K562 (cell line): ENCODE results near the gene CRIP1. TPM values are rescaled to one million over a fixed set of nuclear protein-coding genes. Genes with fewer than 3 reads are reported as not detected.

Source experiments
- ATAC-seq: fragments of 200-7000 bp; cut with Tn5 transposase; 3 replicates; pipeline ENCODE4 v1.9.1; 2020; ENCODE audit warnings: moderate library complexity
- BruUV-seq: library from RNA; stranded (reverse); fragments of 400-500 nt; replicated peaks from 2 replicates; lab custom pipeline; 2021; lab: Mats Ljungman, UMichigan
- CTCF ChIA-PET: fragments of 300-600 bp; formaldehyde crosslinking; extraction: SDS; loops from one replicate; lab custom pipeline; 2021; ENCODE audit warnings: low intra/inter-chr PET ratio; lab: Yijun Ruan, JAX
- POLR2A ChIA-PET: fragments of 300-600, 350-650 bp; sonication (Branson Sonifier 250); formaldehyde crosslinking; extraction: SDS; loops from one replicate; lab custom pipeline; 2021; ENCODE audit warnings: antibody characterized with exemption, inconsistent platforms; lab: Yijun Ruan, JAX
- DNase-seq, 4 experiments: peaks; one replicate each; pipeline versions ENCODE4 v3.0.0 to v3.0.0-alpha.2; 2011 to 2018; ENCODE audit warnings: low spot score in 3 of 4, mixed read lengths in 3 of 4; ENCODE audit errors: extremely low read depth in 1 of 4
- FAIRE-seq: peaks from 2 replicates; lab custom pipeline; 2011; peaks lifted over from hg19 to GRCh38; lab: Jason Lieb, UNC
- H2AFZ ChIP-seq: 2 replicates; pipeline ENCODE4 v1.6.0; 2011; ENCODE audit warnings: low read depth, low read length, control low read depth, inconsistent platforms
- H3K27ac ChIP-seq: fragments of 200-600 bp; 3 replicates; pipeline ENCODE4 v1.8.0; 2011; ENCODE audit warnings: low read depth, mild to moderate bottlenecking, control low read depth, inconsistent platforms, low read length, moderate library complexity, mixed read lengths; ENCODE audit errors: extremely low read depth
- H3K27me3 ChIP-seq, 2 experiments: fragments of 300-600 bp in 1 of 2; 2 replicates in 1 of 2; 3 replicates in 1 of 2; pipeline versions ENCODE4 v1.6.0 to v1.8.0; 2011; ENCODE audit warnings: inconsistent platforms in 2 of 2, low read length in 2 of 2, mild to moderate bottlenecking in 1 of 2, mixed read lengths in 1 of 2, moderate library complexity in 1 of 2; ENCODE audit not compliant: control insufficient read depth in 2 of 2, insufficient read depth in 2 of 2
- H3K36me3 ChIP-seq: fragments of 300-600 bp; 3 replicates; pipeline ENCODE4 v1.8.0; 2011; ENCODE audit warnings: mild to moderate bottlenecking, low read length, inconsistent platforms; ENCODE audit not compliant: control insufficient read depth, insufficient read depth
- H3K4me1 ChIP-seq, 2 experiments: fragments of 200-600 bp in 1 of 2; replicated peaks in 1 of 2; 2 replicates in 1 of 2; 3 replicates in 1 of 2; pipeline versions ENCODE4 v1.5.1 to v1.8.0; 2011; ENCODE audit warnings: inconsistent platforms in 2 of 2, low read length in 2 of 2, mild to moderate bottlenecking in 1 of 2, mixed read lengths in 1 of 2, moderate library complexity in 1 of 2; ENCODE audit not compliant: control insufficient read depth in 2 of 2, insufficient read depth in 2 of 2
- H3K4me2 ChIP-seq: 2 replicates; pipeline ENCODE4 v1.6.1; 2011; ENCODE audit warnings: low read length, control low read depth, inconsistent platforms, mixed read lengths; ENCODE audit not compliant: insufficient read depth
- H3K4me3 ChIP-seq: fragments of 200-600 bp; sonication (generic), shearing (Covaris generic); 2 replicates; pipeline ENCODE4 v1.5.1; 2016; ENCODE audit warnings: control low read depth, inconsistent platforms
- H3K79me2 ChIP-seq: fragments of 200-600 bp; 3 replicates; pipeline ENCODE4 v1.8.0; 2011; ENCODE audit warnings: low read length, inconsistent platforms; ENCODE audit not compliant: control insufficient read depth, insufficient read depth
- H3K9ac ChIP-seq, 2 experiments: 2 replicates each; pipeline versions ENCODE4 v1.6.0 to v1.6.1; 2011; ENCODE audit warnings: low read depth in 2 of 2, low read length in 2 of 2, control low read depth in 1 of 2, inconsistent platforms in 1 of 2, mild to moderate bottlenecking in 1 of 2, mixed read lengths in 1 of 2; ENCODE audit not compliant: insufficient read depth in 1 of 2
- H3K9me1 ChIP-seq: one replicate; pipeline ENCODE4 v1.6.0; 2011; ENCODE audit warnings: inconsistent platforms, mild to moderate bottlenecking, low read length, moderate library complexity; ENCODE audit not compliant: control insufficient read depth, insufficient read depth
- H3K9me3 ChIP-seq: replicated peaks from 2 replicates; pipeline ENCODE4 v1.5.1; 2011; ENCODE audit warnings: low read depth, low read length, inconsistent platforms; ENCODE audit not compliant: control insufficient read depth, insufficient read depth
- H4K20me1 ChIP-seq: replicated peaks from 2 replicates; pipeline ENCODE4 v1.6.1; 2011; ENCODE audit warnings: low read length, inconsistent platforms, mixed read lengths; ENCODE audit not compliant: control insufficient read depth, insufficient read depth
- BHLHE40 ChIP-seq: IDR thresholded peaks from 2 replicates; pipeline ENCODE4 v1.6.1; 2011; ENCODE audit warnings: low read length, improper control_type of control experiment
- HDAC8 ChIP-seq: fragments of 450-650 bp; IDR thresholded peaks from 2 replicates; pipeline ENCODE4 v1.6.1; 2016; ENCODE audit warnings: mild to moderate bottlenecking, missing genetic modification characterization, moderate library complexity, missing compliant biosample characterization
- L3MBTL2 ChIP-seq: fragments of 450-650 bp; IDR thresholded peaks from 2 replicates; pipeline ENCODE4 v1.6.1; 2016; ENCODE audit warnings: mild to moderate bottlenecking, moderate library complexity
- LCOR ChIP-seq: sonication (generic); formaldehyde crosslinking; IDR thresholded peaks from 2 replicates; pipeline ENCODE4 v1.8.0; 2022; ENCODE audit warnings: mild to moderate bottlenecking, missing genetic modification reagents
- ZNF253 ChIP-seq: fragments of 250-450 bp; sonication (Bioruptor Pico); conservative IDR thresholded peaks from 2 replicates; pipeline ENCODE4 v1.6.1; 2021; ENCODE audit warnings: mild to moderate bottlenecking
- ZNF561 ChIP-seq: fragments of 450-650 bp; formaldehyde crosslinking; conservative IDR thresholded peaks from 2 replicates; pipeline ENCODE4 v1.4.0; 2020; ENCODE audit warnings: mild to moderate bottlenecking, moderate library complexity
- ZNF75A ChIP-seq: fragments of 450-650 bp; formaldehyde crosslinking; IDR thresholded peaks from 2 replicates; pipeline ENCODE4 v1.4.0; 2020; ENCODE audit warnings: mild to moderate bottlenecking
- ZSCAN32 ChIP-seq: fragments of 450-650 bp; formaldehyde crosslinking; IDR thresholded peaks from 2 replicates; pipeline ENCODE4 v1.4.0; 2020; ENCODE audit warnings: mild to moderate bottlenecking, moderate library complexity
- WGBS: fragments of 100-300 bp; shearing (Covaris generic); methylation state at CpG from one replicate; pipeline ENCODE4 v1.1.6; 2016; ENCODE audit warnings: low coverage, mixed read lengths; ENCODE audit not compliant: insufficient coverage; ENCODE audit errors: missing lambda C conversion rate; 5-methylcytosine and 5-hydroxymethylcytosine counted together
- in situ Hi-C: fragments of 300-500 bp; cut with MboI; formaldehyde crosslinking; loops from 4 replicates; pipeline ENCODE4 v1.15.0; 2018; ENCODE audit warnings: inconsistent platforms, mixed read lengths
- intact Hi-C: fragments of 100-400 bp; cut with micrococcal nuclease; formaldehyde crosslinking; loops from 2 replicates; pipeline ENCODE4 v1.14.2; 2022
- polyA plus RNA-seq, 8 experiments: library from polyadenylated mRNA; depleted of rRNA in 4 of 8; stranded (reverse) in 5 of 8; unstranded in 3 of 8; fragments of >200 nt; fragmentation: Nextera tagmentation in 2 of 8; fragmentation: Illumina TruSeq in 1 of 8; extraction: Ambion mirVana in 2 of 8; extraction: Trizol in 1 of 8; gene quantifications; 2 replicates each; pipeline versions ENCODE4 v1.2.1 to v1.2.3, GENCODE V29; 2011 to 2014; ENCODE audit warnings: inconsistent platforms in 1 of 8, missing spikeins in 1 of 8
- total RNA-seq, 7 experiments: library from RNA; depleted of rRNA in 6 of 7; stranded (reverse); fragments of >200 nt in 6 of 7; fragmentation: Illumina TruSeq in 2 of 7; extraction: Trizol in 2 of 7; gene quantifications; 2 replicates each; pipeline versions ENCODE4 v1.2.1 to v1.2.3, GENCODE V29; 2011 to 2021; ENCODE audit warnings: low replicate concordance in 1 of 7
- TF ChIP-seq, protein P1 (sequence below): fragments of 450-650 bp; IDR thresholded peaks from 2 replicates; pipeline ENCODE4 v1.7.1; 2018; ENCODE audit warnings: mild to moderate bottlenecking, low read depth; ENCODE audit not compliant: partially characterized antibody
- TF ChIP-seq, protein P2 (sequence below): IDR thresholded peaks from 2 replicates; pipeline ENCODE4 v1.6.1; 2011; ENCODE audit warnings: borderline replicate concordance, low read depth, mild to moderate bottlenecking, moderate library complexity, low read length; ENCODE audit not compliant: insufficient read depth, poor library complexity, severe bottlenecking
- TF ChIP-seq, protein P3 (sequence below): fragments of 200-800 bp; sonication (Bioruptor generic); IDR thresholded peaks from 2 replicates; pipeline ENCODE4 v1.6.1; 2016; ENCODE audit warnings: missing genetic modification characterization, missing compliant biosample characterization

The CRIP1 gene
- total and polyA plus RNA-seq, 9 of the 15 experiments (the other 6 are each of a cell fraction or from before 2014, with no cell fraction given): 0.11 to 0.58 (median 0.14) TPM; not detected in 6

DNA sequence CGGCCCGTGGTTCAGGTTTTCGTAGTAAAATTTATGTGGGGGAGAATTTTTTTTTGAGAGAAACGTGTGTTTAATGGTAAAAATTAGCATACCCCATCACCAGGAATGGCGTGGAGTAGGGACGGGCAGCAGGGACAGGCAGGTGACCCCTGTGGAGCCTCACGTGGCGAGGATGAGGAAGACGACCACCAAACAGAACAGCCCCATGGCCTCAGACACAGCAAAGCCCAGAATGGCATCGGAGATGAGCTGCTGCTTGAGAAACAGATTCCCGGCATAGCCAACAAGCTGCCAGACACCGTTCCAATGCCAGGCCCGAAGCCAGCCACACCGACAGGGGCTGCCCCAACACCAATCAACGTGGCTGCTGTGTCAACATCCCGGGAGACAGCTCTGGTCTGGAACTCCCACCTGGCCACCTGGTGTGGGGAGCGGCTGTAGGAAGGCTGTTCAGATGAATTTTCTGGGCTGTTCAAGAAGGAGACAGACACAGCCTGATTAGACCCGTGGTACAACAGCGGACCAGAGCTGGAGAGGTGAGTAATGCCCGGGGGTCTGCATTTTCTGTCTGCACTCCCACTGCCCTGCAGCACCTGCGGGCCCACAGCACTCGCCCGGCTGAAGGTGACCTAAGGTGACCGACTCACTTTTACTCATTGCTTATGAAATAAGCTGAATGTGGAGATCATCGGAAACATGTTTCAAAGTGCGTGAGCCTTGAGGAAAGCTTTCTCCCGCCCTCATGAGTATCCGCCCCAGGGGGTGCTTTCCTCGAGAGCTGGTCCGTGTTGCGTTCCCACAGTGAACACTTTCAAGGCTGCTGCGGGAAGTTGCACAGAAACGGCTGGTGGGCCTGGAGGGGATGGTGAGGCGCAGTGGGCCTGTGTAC is 50.2 kb downstream of the CRIP1 start:
- WGBS: 7% methylated on average over 34 of the region's 34 CpGs
- Histone ChIP-seq H2AFZ (no peak overlapping the region), H3K27ac (no peak overlapping the region), H3K4me1 (peaks cover 0 to 31% of the 10 kb centered on the region in 2 experiments; a peak in 2 of 5 replicates), H3K27me3 (peaks cover 6 to 66% of the 10 kb centered on the region in 2 experiments; a peak in 3 of 5 replicates), H3K9me3 (no peaks in the 10 kb centered on the region), H3K4me3 (no peak overlapping the region), H3K79me2 (no peaks in the 10 kb centered on the region), H3K9me1 (no peaks in the 10 kb centered on the region), H4K20me1 (no peaks in the 10 kb centered on the region), H3K9ac (no peak overlapping the region), H3K36me3 (no peaks in the 10 kb centered on the region), H3K4me2 (no peak overlapping the region)
- intact Hi-C loops: no loop called here
- ATAC-seq: no peak
- no peak for FAIRE-seq
- no peak for TF ChIP-seq ZNF561 (CRISPR knock-in tag)
- TF ChIP-seq BHLHE40: no peak
- TF ChIP-seq, protein P1, sequence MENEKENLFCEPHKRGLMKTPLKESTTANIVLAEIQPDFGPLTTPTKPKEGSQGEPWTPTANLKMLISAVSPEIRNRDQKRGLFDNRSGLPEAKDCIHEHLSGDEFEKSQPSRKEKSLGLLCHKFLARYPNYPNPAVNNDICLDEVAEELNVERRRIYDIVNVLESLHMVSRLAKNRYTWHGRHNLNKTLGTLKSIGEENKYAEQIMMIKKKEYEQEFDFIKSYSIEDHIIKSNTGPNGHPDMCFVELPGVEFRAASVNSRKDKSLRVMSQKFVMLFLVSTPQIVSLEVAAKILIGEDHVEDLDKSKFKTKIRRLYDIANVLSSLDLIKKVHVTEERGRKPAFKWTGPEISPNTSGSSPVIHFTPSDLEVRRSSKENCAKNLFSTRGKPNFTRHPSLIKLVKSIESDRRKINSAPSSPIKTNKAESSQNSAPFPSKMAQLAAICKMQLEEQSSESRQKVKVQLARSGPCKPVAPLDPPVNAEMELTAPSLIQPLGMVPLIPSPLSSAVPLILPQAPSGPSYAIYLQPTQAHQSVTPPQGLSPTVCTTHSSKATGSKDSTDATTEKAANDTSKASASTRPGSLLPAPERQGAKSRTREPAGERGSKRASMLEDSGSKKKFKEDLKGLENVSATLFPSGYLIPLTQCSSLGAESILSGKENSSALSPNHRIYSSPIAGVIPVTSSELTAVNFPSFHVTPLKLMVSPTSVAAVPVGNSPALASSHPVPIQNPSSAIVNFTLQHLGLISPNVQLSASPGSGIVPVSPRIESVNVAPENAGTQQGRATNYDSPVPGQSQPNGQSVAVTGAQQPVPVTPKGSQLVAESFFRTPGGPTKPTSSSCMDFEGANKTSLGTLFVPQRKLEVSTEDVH: no peak
- no peak for TF ChIP-seq ZNF253 (CRISPR knock-in tag)
- TF ChIP-seq ZNF75A (CRISPR knock-in tag): no peak
- TF ChIP-seq ZSCAN32 (CRISPR knock-in tag): no peak
- TF ChIP-seq L3MBTL2: no peak
- TF ChIP-seq, protein P2, sequence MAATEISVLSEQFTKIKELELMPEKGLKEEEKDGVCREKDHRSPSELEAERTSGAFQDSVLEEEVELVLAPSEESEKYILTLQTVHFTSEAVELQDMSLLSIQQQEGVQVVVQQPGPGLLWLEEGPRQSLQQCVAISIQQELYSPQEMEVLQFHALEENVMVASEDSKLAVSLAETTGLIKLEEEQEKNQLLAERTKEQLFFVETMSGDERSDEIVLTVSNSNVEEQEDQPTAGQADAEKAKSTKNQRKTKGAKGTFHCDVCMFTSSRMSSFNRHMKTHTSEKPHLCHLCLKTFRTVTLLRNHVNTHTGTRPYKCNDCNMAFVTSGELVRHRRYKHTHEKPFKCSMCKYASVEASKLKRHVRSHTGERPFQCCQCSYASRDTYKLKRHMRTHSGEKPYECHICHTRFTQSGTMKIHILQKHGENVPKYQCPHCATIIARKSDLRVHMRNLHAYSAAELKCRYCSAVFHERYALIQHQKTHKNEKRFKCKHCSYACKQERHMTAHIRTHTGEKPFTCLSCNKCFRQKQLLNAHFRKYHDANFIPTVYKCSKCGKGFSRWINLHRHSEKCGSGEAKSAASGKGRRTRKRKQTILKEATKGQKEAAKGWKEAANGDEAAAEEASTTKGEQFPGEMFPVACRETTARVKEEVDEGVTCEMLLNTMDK: no peak
- no peak for TF ChIP-seq LCOR
- no peak for TF ChIP-seq HDAC8 (tag)
- TF ChIP-seq, protein P3, sequence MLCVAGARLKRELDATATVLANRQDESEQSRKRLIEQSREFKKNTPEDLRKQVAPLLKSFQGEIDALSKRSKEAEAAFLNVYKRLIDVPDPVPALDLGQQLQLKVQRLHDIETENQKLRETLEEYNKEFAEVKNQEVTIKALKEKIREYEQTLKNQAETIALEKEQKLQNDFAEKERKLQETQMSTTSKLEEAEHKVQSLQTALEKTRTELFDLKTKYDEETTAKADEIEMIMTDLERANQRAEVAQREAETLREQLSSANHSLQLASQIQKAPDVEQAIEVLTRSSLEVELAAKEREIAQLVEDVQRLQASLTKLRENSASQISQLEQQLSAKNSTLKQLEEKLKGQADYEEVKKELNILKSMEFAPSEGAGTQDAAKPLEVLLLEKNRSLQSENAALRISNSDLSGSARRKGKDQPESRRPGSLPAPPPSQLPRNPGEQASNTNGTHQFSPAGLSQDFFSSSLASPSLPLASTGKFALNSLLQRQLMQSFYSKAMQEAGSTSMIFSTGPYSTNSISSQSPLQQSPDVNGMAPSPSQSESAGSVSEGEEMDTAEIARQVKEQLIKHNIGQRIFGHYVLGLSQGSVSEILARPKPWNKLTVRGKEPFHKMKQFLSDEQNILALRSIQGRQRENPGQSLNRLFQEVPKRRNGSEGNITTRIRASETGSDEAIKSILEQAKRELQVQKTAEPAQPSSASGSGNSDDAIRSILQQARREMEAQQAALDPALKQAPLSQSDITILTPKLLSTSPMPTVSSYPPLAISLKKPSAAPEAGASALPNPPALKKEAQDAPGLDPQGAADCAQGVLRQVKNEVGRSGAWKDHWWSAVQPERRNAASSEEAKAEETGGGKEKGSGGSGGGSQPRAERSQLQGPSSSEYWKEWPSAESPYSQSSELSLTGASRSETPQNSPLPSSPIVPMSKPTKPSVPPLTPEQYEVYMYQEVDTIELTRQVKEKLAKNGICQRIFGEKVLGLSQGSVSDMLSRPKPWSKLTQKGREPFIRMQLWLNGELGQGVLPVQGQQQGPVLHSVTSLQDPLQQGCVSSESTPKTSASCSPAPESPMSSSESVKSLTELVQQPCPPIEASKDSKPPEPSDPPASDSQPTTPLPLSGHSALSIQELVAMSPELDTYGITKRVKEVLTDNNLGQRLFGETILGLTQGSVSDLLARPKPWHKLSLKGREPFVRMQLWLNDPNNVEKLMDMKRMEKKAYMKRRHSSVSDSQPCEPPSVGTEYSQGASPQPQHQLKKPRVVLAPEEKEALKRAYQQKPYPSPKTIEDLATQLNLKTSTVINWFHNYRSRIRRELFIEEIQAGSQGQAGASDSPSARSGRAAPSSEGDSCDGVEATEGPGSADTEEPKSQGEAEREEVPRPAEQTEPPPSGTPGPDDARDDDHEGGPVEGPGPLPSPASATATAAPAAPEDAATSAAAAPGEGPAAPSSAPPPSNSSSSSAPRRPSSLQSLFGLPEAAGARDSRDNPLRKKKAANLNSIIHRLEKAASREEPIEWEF (CRISPR knock-in tag): no peak
- no peak for DNase-seq
- POLR2A ChIA-PET: interaction anchor here (1.1 kb wide), 1 partner anchor 166 kb away, joined by 3 read pairs; no protein-coding TSS in a partner anchor
- CTCF ChIA-PET: no interaction called here
- no TSS peak for BruUV-seq
- in situ Hi-C loops: no loop called here
